Upper lobe of left lung (tissue), 4 donors: ENCODE data around the gene AHDC1.

Experiments
- EP300 ChIP-seq, 4 donors: sonication (generic); formaldehyde crosslinking; IDR thresholded peaks; one replicate each; pipeline ENCODE4 v1.5.1; 2017; ENCODE audit warnings: antibody characterized with exemption in 4 of 4, control low read depth in 2 of 4
- POLR2A ChIP-seq, 4 donors: fragments of 450-650 bp; IDR thresholded peaks; one replicate each; pipeline ENCODE4 v1.5.1; 2016 to 2017; ENCODE audit warnings: antibody characterized with exemption in 4 of 4, mild to moderate bottlenecking in 2 of 4
- POLR2AphosphoS5 ChIP-seq, 2 donors: sonication (generic); formaldehyde crosslinking; IDR thresholded peaks; one replicate each; pipeline ENCODE4 v1.5.1; 2017; ENCODE audit warnings: antibody characterized with exemption in 2 of 2
- TF ChIP-seq, protein P1 (sequence below), 6 experiments: fragments of 450-650 bp in 4 of 6; fragments of 200-600 bp in 2 of 6; sonication (generic) in 2 of 6; IDR thresholded peaks; one replicate each; pipeline ENCODE4 v1.5.1; 2016 to 2019; ENCODE audit warnings: antibody characterized with exemption in 6 of 6

DNA sequence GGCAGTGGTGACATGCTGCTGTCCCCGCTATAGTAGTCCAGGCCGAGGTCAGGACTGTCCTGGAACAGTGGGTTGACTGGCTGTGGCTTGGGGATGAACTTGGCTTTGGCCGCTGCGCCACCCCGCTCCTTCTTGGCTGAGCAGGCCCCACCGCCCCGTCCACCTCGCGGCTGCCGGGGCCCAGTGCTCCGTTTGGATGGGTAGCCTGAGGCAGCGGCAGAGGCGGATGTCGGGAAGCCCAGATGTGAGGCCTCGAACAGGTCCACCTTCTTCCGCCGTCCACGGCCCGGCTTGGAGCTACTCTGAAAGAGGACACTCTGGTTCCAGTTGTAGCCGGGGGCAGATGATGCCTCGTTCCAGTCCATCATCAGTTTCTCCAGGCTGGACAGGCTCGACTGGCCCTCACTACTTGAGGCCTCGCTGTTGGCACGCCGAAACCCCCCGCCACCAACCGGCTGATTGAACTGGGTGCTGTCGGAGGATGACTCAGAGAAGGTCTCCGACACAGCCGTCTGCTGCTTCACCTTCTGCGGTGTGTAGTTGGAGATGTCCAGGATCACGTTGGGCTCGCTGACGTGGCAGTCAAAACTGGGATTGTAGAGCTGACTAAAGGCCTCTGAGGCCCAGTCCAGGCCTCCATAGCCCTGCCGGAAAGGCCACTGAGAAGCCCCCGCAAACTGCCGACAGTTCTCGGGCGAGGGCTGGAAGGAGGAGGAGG lies 55.6 kb downstream of the AHDC1 start:
- TF ChIP-seq, protein P1, sequence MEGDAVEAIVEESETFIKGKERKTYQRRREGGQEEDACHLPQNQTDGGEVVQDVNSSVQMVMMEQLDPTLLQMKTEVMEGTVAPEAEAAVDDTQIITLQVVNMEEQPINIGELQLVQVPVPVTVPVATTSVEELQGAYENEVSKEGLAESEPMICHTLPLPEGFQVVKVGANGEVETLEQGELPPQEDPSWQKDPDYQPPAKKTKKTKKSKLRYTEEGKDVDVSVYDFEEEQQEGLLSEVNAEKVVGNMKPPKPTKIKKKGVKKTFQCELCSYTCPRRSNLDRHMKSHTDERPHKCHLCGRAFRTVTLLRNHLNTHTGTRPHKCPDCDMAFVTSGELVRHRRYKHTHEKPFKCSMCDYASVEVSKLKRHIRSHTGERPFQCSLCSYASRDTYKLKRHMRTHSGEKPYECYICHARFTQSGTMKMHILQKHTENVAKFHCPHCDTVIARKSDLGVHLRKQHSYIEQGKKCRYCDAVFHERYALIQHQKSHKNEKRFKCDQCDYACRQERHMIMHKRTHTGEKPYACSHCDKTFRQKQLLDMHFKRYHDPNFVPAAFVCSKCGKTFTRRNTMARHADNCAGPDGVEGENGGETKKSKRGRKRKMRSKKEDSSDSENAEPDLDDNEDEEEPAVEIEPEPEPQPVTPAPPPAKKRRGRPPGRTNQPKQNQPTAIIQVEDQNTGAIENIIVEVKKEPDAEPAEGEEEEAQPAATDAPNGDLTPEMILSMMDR (IDR thresholded peaks at IDR 0.05): no peak
- no peak for TF ChIP-seq POLR2A (IDR thresholded peaks at IDR 0.05)
- TF ChIP-seq POLR2AphosphoS5 (IDR thresholded peaks at IDR 0.05): no peak
- no peak for TF ChIP-seq EP300 (IDR thresholded peaks at IDR 0.05)
